ENCODE measurements around the gene ANKRD31. TPM values are rescaled to one million over a fixed set of nuclear protein-coding genes. Genes with fewer than 3 reads are reported as not detected.

Gene ANKRD31
- total RNA-seq, 1 experiment from 2014 or later = 0.09 TPM

DNA sequence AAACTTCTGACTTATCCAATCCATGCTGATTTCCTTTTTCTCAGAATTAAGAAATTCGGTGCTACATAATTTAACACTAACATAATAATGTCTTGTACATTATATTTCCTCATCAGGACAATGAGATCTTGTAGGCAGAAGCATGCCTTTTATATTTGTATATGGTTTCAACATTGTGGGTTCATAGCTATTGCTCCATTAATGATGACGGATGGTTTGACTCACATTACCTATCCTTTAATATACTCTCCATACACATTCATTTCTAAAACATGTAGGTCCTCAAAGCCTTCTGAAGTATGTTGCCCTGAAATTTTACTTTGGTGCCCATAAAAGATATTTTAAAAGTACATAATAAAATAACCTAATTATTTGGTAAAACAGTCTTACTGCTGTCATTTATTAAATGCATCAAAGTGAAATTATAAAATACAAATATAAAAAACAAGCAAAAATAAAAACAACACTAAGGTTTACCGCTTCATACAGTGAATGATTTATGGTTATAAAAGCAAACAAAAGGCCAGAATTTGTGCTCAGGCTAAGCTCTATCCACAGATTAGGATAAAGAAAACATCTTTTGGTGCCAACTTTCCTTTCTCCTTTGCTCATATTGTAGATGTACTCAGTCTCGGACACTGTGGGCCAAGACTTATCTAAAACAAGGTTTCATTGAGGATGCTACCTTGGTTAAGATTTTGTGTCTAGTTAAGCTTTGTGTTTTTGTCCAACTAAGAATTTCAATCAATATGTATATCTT lies 123.1 kb downstream of the ANKRD31 start:
- ChIA-PET POLR2A (no interaction called here), CTCF (no interaction called here)
- H3K27me3 Mint-ChIP-seq (ENCODE audit: low read depth) = no peaks in the 10 kb centered on the region
- no peak overlapping the region for H3K4me3 Mint-ChIP-seq
- no peak for DNase-seq (ENCODE audit: low spot score)
- no peaks in the 10 kb centered on the region for H3K4me1 Mint-ChIP-seq
- TF ChIP-seq GRHL2 (CRISPR knock-in tag; IDR thresholded peaks at IDR 0.05; ENCODE audit: insufficient replicate concordance, severe bottlenecking) (no peak), ZNF317 (CRISPR knock-in tag; IDR thresholded peaks at IDR 0.05; ENCODE audit: borderline replicate concordance, low read depth) (no peak), NFE2L1 (CRISPR knock-in tag; IDR thresholded peaks at IDR 0.05) (no peak), AFF4 (CRISPR knock-in tag; IDR thresholded peaks at IDR 0.05; ENCODE audit: borderline replicate concordance) (no peak), PREB (CRISPR knock-in tag; IDR thresholded peaks at IDR 0.05; ENCODE audit: borderline replicate concordance) (no peak), ERG (CRISPR knock-in tag; IDR thresholded peaks at IDR 0.05) (no peak), NFYB (CRISPR knock-in tag; conservative IDR thresholded peaks at IDR 0.05; ENCODE audit: low read depth) (no peak), FOXP1 (CRISPR knock-in tag; IDR thresholded peaks at IDR 0.05; ENCODE audit: borderline replicate concordance) (no peak), CBFB (CRISPR knock-in tag; IDR thresholded peaks at IDR 0.05; ENCODE audit: low read depth) (no peak), AR (CRISPR knock-in tag; IDR thresholded peaks at IDR 0.05) (no peak), ZNF425 (CRISPR knock-in tag; conservative IDR thresholded peaks at IDR 0.05) (no peak), ZNF138 (CRISPR knock-in tag; conservative IDR thresholded peaks at IDR 0.05) (no peak), ZBTB43 (CRISPR knock-in tag; IDR thresholded peaks at IDR 0.05) (no peak), NR2C2 (CRISPR knock-in tag; IDR thresholded peaks at IDR 0.05) (no peak), ZNF219 (CRISPR knock-in tag; IDR thresholded peaks at IDR 0.05; ENCODE audit: borderline replicate concordance) (no peak), ZNF416 (CRISPR knock-in tag; IDR thresholded peaks at IDR 0.05) (no peak), TEAD4 (CRISPR knock-in tag; IDR thresholded peaks at IDR 0.05) (no peak)
- TF ChIP-seq, protein P1, sequence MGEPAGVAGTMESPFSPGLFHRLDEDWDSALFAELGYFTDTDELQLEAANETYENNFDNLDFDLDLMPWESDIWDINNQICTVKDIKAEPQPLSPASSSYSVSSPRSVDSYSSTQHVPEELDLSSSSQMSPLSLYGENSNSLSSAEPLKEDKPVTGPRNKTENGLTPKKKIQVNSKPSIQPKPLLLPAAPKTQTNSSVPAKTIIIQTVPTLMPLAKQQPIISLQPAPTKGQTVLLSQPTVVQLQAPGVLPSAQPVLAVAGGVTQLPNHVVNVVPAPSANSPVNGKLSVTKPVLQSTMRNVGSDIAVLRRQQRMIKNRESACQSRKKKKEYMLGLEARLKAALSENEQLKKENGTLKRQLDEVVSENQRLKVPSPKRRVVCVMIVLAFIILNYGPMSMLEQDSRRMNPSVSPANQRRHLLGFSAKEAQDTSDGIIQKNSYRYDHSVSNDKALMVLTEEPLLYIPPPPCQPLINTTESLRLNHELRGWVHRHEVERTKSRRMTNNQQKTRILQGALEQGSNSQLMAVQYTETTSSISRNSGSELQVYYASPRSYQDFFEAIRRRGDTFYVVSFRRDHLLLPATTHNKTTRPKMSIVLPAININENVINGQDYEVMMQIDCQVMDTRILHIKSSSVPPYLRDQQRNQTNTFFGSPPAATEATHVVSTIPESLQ (CRISPR knock-in tag; IDR thresholded peaks at IDR 0.05) = no peak
- TF ChIP-seq, protein P2, sequence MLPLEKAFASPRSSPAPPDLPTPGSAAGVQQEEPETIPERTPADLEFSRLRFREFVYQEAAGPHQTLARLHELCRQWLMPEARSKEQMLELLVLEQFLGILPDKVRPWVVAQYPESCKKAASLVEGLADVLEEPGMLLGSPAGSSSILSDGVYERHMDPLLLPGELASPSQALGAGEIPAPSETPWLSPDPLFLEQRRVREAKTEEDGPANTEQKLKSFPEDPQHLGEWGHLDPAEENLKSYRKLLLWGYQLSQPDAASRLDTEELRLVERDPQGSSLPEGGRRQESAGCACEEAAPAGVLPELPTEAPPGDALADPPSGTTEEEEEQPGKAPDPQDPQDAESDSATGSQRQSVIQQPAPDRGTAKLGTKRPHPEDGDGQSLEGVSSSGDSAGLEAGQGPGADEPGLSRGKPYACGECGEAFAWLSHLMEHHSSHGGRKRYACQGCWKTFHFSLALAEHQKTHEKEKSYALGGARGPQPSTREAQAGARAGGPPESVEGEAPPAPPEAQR (CRISPR knock-in tag; IDR thresholded peaks at IDR 0.05) = no peak
- no peak for ATAC-seq
- no peaks in the 10 kb centered on the region for H3K9me3 Mint-ChIP-seq
- no peaks in the 10 kb centered on the region for H3K36me3 Mint-ChIP-seq
- no peak overlapping the region for H3K27ac Mint-ChIP-seq

Data from WTC11 (cell line).